DOHH2 (cell line): ENCODE results near the gene MED12.

ENCODE experiments used
- H3F3A ChIP-seq: fragments of 200-600 bp; sonication (generic), shearing (Covaris generic); 2 replicates; pipeline ENCODE4 v1.6.0; 2016; ENCODE audit warnings: antibody characterized with exemption, mild to moderate bottlenecking; ENCODE audit not compliant: control insufficient read depth, insufficient read depth
- H3K27ac ChIP-seq: fragments of 200-600 bp; sonication (generic); 2 replicates; pipeline ENCODE4 v1.5.1; 2014; ENCODE audit warnings: low read depth, mild to moderate bottlenecking, low read length, moderate library complexity
- H3K27me3 ChIP-seq: fragments of 200-600 bp; sonication (generic); 2 replicates; pipeline ENCODE4 v1.6.1; 2014; ENCODE audit warnings: mild to moderate bottlenecking, low read length, mixed read lengths; ENCODE audit not compliant: control insufficient read depth
- H3K36me3 ChIP-seq: fragments of 200-600 bp; sonication (generic); 2 replicates; pipeline ENCODE4 v1.6.1; 2014; ENCODE audit warnings: mild to moderate bottlenecking, low read length, moderate library complexity, mixed read lengths; ENCODE audit not compliant: control insufficient read depth
- H3K4me1 ChIP-seq: fragments of 200-600 bp; sonication (generic); 2 replicates; pipeline ENCODE4 v1.6.1; 2014; ENCODE audit warnings: mild to moderate bottlenecking, low read length, mixed read lengths; ENCODE audit not compliant: control insufficient read depth
- H3K4me2 ChIP-seq: fragments of 200-600 bp; sonication (generic); 2 replicates; pipeline ENCODE4 v1.6.0; 2014; ENCODE audit warnings: mild to moderate bottlenecking, low read length, moderate library complexity
- H3K4me3 ChIP-seq: fragments of 200-600 bp; sonication (generic); 2 replicates; pipeline ENCODE4 v1.5.1; 2014; ENCODE audit warnings: mild to moderate bottlenecking, low read length, mixed read lengths
- H3K79me2 ChIP-seq: fragments of 200-600 bp; sonication (generic); 2 replicates; pipeline ENCODE4 v1.6.1; 2014; ENCODE audit warnings: mild to moderate bottlenecking, low read length, mixed read lengths; ENCODE audit not compliant: control insufficient read depth
- H3K9me2 ChIP-seq: fragments of 200-600 bp; sonication (generic); replicated peaks from 2 replicates; pipeline ENCODE4 v1.6.1; 2014; ENCODE audit warnings: mild to moderate bottlenecking, low read length, mixed read lengths; ENCODE audit not compliant: control insufficient read depth
- H3K9me3 ChIP-seq: fragments of 200-600 bp; sonication (generic); 2 replicates; pipeline ENCODE4 v1.6.1; 2014; ENCODE audit warnings: antibody characterized with exemption, low read length, mixed read lengths; ENCODE audit not compliant: control insufficient read depth, insufficient read depth
- H4K20me1 ChIP-seq: fragments of 200-600 bp; sonication (generic); 2 replicates; pipeline ENCODE4 v1.6.0; 2014; ENCODE audit warnings: low read depth, mild to moderate bottlenecking, antibody characterized with exemption, low read length, moderate library complexity; ENCODE audit not compliant: control insufficient read depth, insufficient read depth
- EZH2phosphoT487 ChIP-seq: fragments of 200-600 bp; sonication (generic); IDR thresholded peaks from 2 replicates; pipeline ENCODE4 v1.6.1; 2017; ENCODE audit warnings: borderline replicate concordance, mild to moderate bottlenecking, antibody characterized with exemption, low read length, moderate library complexity, mixed read lengths
- TF ChIP-seq, protein P1 (sequence below): fragments of 200-600 bp; sonication (generic); IDR thresholded peaks from one replicate; pipeline ENCODE4 v1.5.1; 2014; ENCODE audit warnings: antibody characterized with exemption, mild to moderate bottlenecking, low read depth, low read length; ENCODE audit not compliant: poor library complexity, severe bottlenecking

MED12 gene

DNA sequence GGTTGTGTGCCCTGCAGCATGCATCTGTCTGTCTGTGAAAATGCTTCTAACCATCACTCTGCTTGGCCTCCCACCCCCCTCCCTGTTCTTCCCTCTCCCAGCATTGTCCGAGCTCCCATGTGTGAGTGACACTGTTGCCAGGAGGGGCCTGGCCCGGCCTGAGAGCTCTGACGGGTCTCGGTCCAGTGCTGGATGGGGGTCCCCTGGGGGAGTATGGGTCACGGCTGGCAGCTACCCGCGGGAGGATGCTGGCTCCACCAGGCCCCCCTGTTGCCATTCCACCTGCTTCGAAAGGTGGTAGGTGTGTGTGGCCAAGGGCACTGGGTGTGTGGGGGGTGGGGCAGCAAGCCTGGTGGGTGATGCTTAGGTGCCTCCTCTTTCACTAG, 29.9 kb downstream of the MED12 start:
- no peak overlapping the region for H3K27ac ChIP-seq
- no peak for TF ChIP-seq EZH2phosphoT487
- TF ChIP-seq, protein P1, sequence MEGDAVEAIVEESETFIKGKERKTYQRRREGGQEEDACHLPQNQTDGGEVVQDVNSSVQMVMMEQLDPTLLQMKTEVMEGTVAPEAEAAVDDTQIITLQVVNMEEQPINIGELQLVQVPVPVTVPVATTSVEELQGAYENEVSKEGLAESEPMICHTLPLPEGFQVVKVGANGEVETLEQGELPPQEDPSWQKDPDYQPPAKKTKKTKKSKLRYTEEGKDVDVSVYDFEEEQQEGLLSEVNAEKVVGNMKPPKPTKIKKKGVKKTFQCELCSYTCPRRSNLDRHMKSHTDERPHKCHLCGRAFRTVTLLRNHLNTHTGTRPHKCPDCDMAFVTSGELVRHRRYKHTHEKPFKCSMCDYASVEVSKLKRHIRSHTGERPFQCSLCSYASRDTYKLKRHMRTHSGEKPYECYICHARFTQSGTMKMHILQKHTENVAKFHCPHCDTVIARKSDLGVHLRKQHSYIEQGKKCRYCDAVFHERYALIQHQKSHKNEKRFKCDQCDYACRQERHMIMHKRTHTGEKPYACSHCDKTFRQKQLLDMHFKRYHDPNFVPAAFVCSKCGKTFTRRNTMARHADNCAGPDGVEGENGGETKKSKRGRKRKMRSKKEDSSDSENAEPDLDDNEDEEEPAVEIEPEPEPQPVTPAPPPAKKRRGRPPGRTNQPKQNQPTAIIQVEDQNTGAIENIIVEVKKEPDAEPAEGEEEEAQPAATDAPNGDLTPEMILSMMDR, result no peak
- no peaks in the 10 kb centered on the region for H3K9me2 ChIP-seq
- H3K4me1 ChIP-seq, result peaks cover 7% of the 10 kb centered on the region; the same call in 1 of the 2 replicates
- no peaks in the 10 kb centered on the region for H3K36me3 ChIP-seq
- H3K4me3 ChIP-seq, result no peak overlapping the region
- no peaks in the 10 kb centered on the region for H3K9me3 ChIP-seq
- no peak overlapping the region for H3K4me2 ChIP-seq
- no peaks in the 10 kb centered on the region for H3K27me3 ChIP-seq
- no peaks in the 10 kb centered on the region for H3F3A ChIP-seq
- no peaks in the 10 kb centered on the region for H3K79me2 ChIP-seq
- no peaks in the 10 kb centered on the region for H4K20me1 ChIP-seq

GRCh38 chrX:71151366-71151765, 33.0 kb downstream of the MED12 start:
- Histone ChIP-seq H3K27ac (no peak overlapping the region), H3F3A (no peaks in the 10 kb centered on the region), H3K36me3 (no peaks in the 10 kb centered on the region), H3K4me3 (no peak overlapping the region), H3K4me1 (no peaks in the 10 kb centered on the region; the same call in 1 of the 2 replicates), H3K27me3 (no peaks in the 10 kb centered on the region), H4K20me1 (no peaks in the 10 kb centered on the region), H3K79me2 (no peaks in the 10 kb centered on the region), H3K4me2 (no peak overlapping the region), H3K9me3 (no peaks in the 10 kb centered on the region), H3K9me2 (no peaks in the 10 kb centered on the region)
- TF ChIP-seq, protein P1, result no peak
- no peak for TF ChIP-seq EZH2phosphoT487

- Histone ChIP-seq H4K20me1 (no peaks in the 10 kb centered on the region), H3K27ac (no peak overlapping the region), H3K4me2 (no peak overlapping the region), H3K4me1 (no peaks in the 10 kb centered on the region), H3K36me3 (no peaks in the 10 kb centered on the region), H3K9me2 (no peaks in the 10 kb centered on the region), H3K79me2 (no peaks in the 10 kb centered on the region), H3K9me3 (no peaks in the 10 kb centered on the region), H3F3A (no peaks in the 10 kb centered on the region), H3K4me3 (no peak overlapping the region), H3K27me3 (no peaks in the 10 kb centered on the region)
- TF ChIP-seq, protein P1, result no peak
- no peak for TF ChIP-seq EZH2phosphoT487
Observed at GRCh38 chrX:71154196-71154595, 35.8 kb downstream of the MED12 start.

GRCh38 chrX:71154641-71155040, 36.2 kb downstream of the MED12 start:
- no peaks in the 10 kb centered on the region for H3K27me3 ChIP-seq
- H3K4me1 ChIP-seq, result no peaks in the 10 kb centered on the region
- H3K9me2 ChIP-seq, result no peaks in the 10 kb centered on the region
- no peaks in the 10 kb centered on the region for H3K9me3 ChIP-seq
- H3K4me3 ChIP-seq, result no peak overlapping the region
- TF ChIP-seq EZH2phosphoT487, result no peak
- TF ChIP-seq, protein P1, result no peak
- H3K4me2 ChIP-seq, result no peak overlapping the region
- no peaks in the 10 kb centered on the region for H3K79me2 ChIP-seq
- H4K20me1 ChIP-seq, result no peaks in the 10 kb centered on the region
- no peaks in the 10 kb centered on the region for H3K36me3 ChIP-seq
- no peak overlapping the region for H3K27ac ChIP-seq
- no peaks in the 10 kb centered on the region for H3F3A ChIP-seq
